HAP-1 (cell line): ENCODE data around the gene RUFY1.
"Not testable (repeated sequence)": the region's sequence is repeated elsewhere in the genome, so short reads cannot be mapped to it uniquely, and the experiment has no call there.

Experiments used
- DNase-seq, 2 experiments: peaks; one replicate each; pipeline ENCODE4 v3.0.0-alpha.2; 2016 to 2020; ENCODE audit warnings: low spot score in 2 of 2
- H3K27me3 ChIP-seq: fragments of 250-450 bp; sonication (Bioruptor Pico); 2 replicates; pipeline ENCODE4 v1.5.1; 2020; ENCODE audit warnings: low read depth, mild to moderate bottlenecking, moderate library complexity
- H3K36me3 ChIP-seq: fragments of 250-450 bp; sonication (Bioruptor Pico); replicated peaks from 2 replicates; pipeline ENCODE4 v1.5.1; 2020; ENCODE audit warnings: mild to moderate bottlenecking
- H3K4me1 ChIP-seq: fragments of 250-450 bp; sonication (Bioruptor Pico); 2 replicates; pipeline ENCODE4 v1.5.1; 2020; ENCODE audit warnings: mild to moderate bottlenecking
- H3K4me3 ChIP-seq: fragments of 250-450 bp; sonication (Bioruptor Pico); 2 replicates; pipeline ENCODE4 v1.5.1; 2020; ENCODE audit warnings: mild to moderate bottlenecking, moderate library complexity
- H3K9me3 ChIP-seq: fragments of 250-450 bp; sonication (Bioruptor Pico); 2 replicates; pipeline ENCODE4 v1.5.1; 2020; ENCODE audit warnings: mild to moderate bottlenecking, moderate library complexity
- in situ Hi-C: fragments of 300-500 bp; cut with MboI; formaldehyde crosslinking; loops from 3 replicates; pipeline ENCODE4 v1.14.3; 2020; ENCODE audit warnings: low sequenced_read_pairs, inconsistent platforms, mixed read lengths

The RUFY1 gene

DNA sequence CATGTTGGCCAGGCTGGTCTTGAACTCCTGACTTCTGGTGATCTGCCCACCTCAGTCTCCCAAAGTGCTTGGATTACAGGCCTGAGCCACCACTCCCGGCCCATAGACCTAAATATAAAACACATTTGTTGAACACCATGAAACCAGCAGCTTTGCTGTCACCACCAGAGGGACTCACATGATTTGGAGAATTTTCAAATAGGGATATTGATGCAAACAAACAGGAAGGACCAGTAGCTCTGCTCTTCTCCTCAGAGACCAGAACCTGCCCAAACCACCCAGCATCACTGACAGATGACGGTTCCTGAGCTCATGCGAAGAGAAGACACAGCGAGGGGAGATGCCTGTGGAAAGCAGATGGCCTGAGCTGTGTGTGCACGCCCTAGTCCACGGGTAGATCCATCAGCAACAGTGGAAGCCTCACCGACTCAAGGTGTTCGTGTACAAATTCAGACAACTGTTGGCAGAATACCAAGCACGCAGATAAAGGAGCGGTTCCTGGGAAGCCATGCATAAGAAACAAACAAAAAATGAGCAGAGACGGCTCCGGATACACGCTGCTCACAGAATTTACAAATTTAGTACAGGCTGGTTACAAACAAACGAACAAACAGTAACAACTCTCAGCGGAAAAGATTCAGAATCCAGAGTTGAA is 30.8 kb upstream of the RUFY1 start:
- H3K27me3 ChIP-seq, in situ Hi-C loops, H3K4me3 ChIP-seq, H3K9me3 ChIP-seq, DNase-seq, H3K4me1 ChIP-seq, H3K36me3 ChIP-seq: not testable (repeated sequence)

DNA sequence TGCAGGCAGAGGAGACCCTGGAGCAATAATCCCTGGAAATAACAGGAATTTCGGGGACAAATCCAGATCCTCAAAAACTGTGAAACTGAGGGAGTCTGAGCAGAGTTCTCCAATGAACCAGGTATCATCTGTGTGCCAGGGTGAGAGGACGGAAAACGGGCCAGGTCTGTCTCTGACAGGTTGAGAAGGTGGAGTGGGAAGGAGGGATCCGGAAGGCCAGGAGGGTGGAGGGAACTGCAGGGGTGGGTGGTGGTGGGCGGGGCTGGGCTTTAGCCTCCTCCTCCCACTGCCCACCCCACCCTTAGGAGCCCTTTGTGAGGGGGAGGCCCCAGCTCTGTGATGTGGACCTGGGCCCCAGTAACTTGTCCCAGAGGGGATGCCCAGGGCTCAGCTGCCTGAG is 28.2 kb upstream of the RUFY1 start:
- H3K4me3 ChIP-seq, H3K36me3 ChIP-seq, H3K4me1 ChIP-seq, H3K27me3 ChIP-seq, in situ Hi-C loops, H3K9me3 ChIP-seq, DNase-seq: not testable (repeated sequence)

DNA sequence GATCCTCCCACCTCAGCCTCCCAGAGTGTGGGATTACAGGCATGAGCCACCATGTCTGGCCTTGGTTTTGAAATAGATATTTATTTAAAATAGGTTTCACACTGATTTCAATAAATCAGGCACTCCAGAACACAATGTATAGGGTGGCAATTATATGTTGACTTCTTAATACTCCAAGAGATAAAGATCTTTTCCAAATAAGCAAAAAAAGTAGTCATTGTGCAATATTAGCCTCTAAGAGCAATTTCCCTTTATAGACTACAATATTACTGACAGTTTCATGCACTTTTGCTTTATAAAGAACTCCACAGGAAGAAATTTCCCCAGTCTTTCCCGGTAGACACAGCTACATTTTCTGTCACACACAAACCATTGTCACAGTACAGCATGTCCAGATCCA is 23.4 kb upstream of the RUFY1 start:
- no peaks in the 10 kb centered on the region for H3K4me1 ChIP-seq
- in situ Hi-C loops, result no loop called here
- no peaks in the 10 kb centered on the region for H3K36me3 ChIP-seq
- no peak overlapping the region for H3K4me3 ChIP-seq
- H3K9me3 ChIP-seq, result no peaks in the 10 kb centered on the region
- no peaks in the 10 kb centered on the region for H3K27me3 ChIP-seq
- no peak for DNase-seq

DNA sequence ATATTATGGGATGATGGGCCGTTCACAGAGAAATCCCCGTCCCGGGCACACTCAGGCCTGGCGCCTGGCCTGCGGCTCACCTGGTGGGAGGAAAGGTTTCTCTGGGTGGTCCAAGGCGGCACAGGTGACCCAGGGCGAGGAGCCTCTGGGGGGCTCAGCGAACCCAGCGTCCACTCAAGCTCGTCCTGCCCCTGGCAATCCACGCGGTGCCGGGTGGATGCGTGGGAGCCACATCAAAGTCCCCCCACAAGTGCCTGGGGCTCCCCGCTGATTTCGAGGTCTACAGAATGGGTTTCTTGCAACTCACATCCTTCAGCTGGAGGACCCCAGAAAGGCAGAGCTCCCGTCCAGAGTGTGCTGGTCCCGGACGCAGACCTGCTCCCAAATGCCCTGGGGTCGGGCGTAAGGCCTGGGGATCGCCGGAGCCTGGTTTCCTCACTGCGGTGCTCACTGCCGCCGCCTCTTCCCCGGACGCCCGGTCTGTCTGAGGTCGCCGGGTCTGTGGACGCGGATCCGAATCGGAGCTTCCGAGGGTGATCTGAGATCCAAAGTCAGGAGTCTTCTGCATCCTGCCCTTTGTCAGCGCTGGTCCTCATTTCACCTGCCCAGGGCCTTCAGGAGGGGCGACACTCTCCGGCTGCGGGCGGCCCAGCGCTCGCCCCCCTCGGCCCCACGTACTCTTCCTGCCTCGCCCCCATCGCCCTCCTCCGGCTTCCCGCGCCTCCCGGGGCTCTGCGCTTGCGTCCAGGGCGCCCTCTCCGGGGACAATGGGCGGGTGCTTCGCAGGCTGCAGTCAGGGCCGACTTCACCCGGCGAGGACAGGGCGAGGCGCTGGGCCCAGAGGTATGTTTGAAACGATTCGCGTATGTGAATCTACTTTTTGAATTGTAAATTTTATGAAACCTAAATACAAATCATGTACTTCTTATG is 20.0 kb upstream of the RUFY1 start:
- Histone ChIP-seq H3K4me1 (peaks cover 6% of the 10 kb centered on the region; the same call in 1 of the 2 replicates), H3K9me3 (no peaks in the 10 kb centered on the region), H3K27me3 (no peaks in the 10 kb centered on the region), H3K36me3 (no peaks in the 10 kb centered on the region), H3K4me3 (no peak overlapping the region)
- in situ Hi-C loops, result no loop called here
- peak in 1 of 2 experiments; percentile 51 for DNase-seq

DNA sequence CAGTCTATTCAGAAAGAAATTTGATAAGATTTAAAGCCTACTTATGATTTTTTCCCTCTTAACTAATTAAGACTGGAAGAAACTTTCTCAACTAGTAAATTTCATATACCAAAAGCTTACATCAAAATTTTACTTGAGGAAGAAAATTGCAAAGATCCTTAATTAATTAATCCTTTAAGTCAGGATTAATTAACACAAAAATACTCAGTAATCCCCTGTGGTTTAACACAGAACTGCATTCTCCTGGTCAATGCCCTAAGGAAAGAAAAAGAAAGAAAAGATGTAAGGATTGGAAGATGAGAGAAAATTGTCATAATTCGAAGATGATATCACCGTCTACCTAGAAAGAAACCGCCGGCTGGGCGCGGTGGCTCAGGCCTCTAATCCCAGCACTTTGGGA is 17.3 kb upstream of the RUFY1 start:
- in situ Hi-C loops, result no loop called here
- Histone ChIP-seq H3K36me3 (no peaks in the 10 kb centered on the region), H3K27me3 (no peaks in the 10 kb centered on the region), H3K9me3 (no peaks in the 10 kb centered on the region), H3K4me3 (no peak overlapping the region), H3K4me1 (peaks cover 6% of the 10 kb centered on the region; the same call in 1 of the 2 replicates)
- no peak for DNase-seq

DNA sequence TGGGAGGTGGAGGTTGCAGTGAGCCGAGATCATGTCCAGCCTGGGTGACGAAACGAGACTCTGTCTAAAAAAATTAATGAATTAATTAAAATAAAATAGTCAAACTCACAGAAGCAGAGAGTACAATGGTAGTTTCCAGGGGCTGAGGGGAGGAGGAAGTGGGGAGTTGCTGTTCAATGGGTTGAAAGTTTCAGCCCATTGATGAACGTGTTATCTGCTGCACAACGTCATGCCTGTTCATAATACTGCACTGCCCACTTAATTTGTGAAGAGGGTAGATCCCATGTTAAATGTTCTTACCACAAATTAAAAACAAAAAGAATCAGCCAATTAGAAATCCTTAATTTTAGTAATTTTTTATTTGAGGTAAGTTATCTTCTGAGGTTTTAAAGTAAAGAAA is 16.4 kb upstream of the RUFY1 start:
- peaks cover 6% of the 10 kb centered on the region; the same call in 1 of the 2 replicates for H3K4me1 ChIP-seq
- no peaks in the 10 kb centered on the region for H3K9me3 ChIP-seq
- in situ Hi-C loops, result no loop called here
- no peaks in the 10 kb centered on the region for H3K36me3 ChIP-seq
- H3K4me3 ChIP-seq, result no peak overlapping the region
- no peak for DNase-seq
- H3K27me3 ChIP-seq, result no peaks in the 10 kb centered on the region

DNA sequence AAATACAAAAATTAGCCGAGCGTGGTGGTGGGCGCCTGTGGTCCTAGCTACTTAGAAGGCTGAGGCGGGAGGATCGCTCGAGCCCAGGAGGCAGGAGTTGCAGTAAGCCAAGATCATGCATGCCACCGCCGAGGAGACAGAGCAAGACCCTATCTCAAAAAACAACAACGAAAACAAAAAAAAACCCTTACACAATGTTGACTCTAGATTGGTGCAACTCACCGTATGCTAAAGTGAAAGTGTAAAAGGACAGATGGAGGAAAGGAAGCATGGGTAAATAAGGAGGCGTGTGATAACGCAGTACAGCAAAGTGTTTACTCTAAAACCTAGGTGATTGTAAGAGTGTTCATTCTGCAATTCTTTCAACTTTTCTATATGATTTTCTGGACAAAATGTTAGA is 15.9 kb upstream of the RUFY1 start:
- Histone ChIP-seq H3K4me1 (peaks cover 6% of the 10 kb centered on the region; the same call in 1 of the 2 replicates), H3K9me3 (no peaks in the 10 kb centered on the region), H3K36me3 (no peaks in the 10 kb centered on the region), H3K27me3 (no peaks in the 10 kb centered on the region), H3K4me3 (no peak overlapping the region)
- no peak for DNase-seq
- in situ Hi-C loops, result no loop called here

DNA sequence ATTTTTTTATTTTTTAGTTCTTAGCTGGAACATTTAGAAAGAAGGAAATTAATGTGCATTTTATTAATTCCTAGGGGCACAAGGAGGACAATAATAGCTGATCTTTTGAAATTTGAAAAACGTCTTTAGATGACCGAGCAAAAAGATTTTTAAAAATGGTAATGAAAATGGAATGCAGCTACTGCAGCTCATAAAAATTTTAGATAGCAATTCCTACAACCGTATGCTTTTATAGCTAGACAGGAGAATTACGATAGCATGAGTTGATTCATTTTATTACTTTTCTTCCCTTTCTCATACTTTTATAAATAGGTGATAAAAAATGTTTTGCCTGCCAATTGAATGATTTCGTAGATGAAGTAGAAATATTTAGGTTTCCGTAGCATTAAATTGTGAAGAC is 13.7 kb upstream of the RUFY1 start:
- in situ Hi-C loops, result no loop called here
- no peaks in the 10 kb centered on the region for H3K9me3 ChIP-seq
- H3K27me3 ChIP-seq, result no peaks in the 10 kb centered on the region
- H3K4me3 ChIP-seq, result no peak overlapping the region
- peaks cover 6% of the 10 kb centered on the region; the same call in 1 of the 2 replicates for H3K4me1 ChIP-seq
- no peaks in the 10 kb centered on the region for H3K36me3 ChIP-seq
- DNase-seq, result no peak

DNA sequence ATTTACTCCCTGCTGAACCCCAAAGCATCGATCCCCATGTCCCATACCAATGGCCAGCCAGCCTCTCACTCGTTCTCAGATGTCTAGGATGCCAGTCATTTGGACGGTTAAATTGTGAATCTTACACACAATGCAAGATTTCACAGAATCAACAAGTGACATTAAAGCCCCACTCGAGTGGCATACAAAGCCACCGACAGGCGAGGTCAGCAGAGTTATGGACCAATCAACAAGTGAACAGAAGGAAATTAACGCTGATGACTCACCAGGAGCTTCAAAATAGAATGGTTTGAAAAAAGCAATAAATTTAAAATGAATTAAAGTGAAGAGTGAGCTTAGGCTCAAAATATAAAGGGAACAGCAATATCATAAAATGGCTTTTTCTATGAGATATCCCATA is 8.2 kb upstream of the RUFY1 start:
- no peak overlapping the region for H3K4me3 ChIP-seq
- DNase-seq, result peak; percentile 28 to 30
- in situ Hi-C loops, result no loop called here

DNA sequence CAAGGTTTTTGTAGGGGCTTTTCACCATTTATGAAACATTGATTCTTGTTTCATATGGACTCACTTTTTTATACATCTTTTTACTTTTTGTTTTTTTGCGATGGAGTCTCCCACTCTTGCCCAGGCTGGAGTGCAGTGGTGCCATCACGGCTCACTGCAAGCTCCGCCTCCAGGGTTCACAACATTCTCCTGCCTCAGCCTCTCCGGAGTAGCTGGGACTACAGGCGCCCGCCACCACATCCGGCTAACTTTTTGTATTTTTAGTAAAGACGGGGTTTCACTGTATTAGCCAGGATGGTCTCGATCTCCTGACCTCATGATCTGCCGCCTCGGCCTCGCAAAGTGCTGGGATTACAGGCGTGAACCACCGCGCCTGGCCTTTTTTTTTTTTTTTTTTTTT is 7.1 kb upstream of the RUFY1 start:
- not testable (repeated sequence) for H3K4me1 ChIP-seq

More for the DNA sequence above, 8.2 kb upstream of the RUFY1 start:
- Histone ChIP-seq H3K27me3 (no peaks in the 10 kb centered on the region), H3K4me1 (no peaks in the 10 kb centered on the region; the same call in 1 of the 2 replicates), H3K9me3 (no peaks in the 10 kb centered on the region), H3K36me3 (no peaks in the 10 kb centered on the region)

DNA sequence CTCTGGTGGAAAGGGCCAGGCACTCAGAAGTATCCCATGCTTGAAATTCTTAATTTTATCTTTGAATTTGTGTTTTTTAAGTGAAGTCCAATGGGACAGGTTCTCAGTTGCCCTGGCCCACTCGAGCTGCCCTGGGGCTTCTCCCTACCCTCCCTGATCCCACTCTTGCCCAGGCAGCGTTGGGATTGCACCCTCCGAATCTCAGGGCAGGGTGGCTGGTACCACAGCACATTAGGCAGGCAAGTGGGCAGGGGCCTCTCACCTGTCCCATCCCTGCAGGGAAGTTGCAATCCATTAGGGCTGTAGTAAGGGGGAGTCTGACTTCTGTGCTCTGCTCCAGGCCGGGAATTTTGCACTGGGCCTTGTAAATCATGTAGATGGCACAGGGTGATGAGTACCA is 2.7 kb downstream of the RUFY1 start:
- Histone ChIP-seq H3K4me1 (peaks cover 21% of the 10 kb centered on the region), H3K4me3 (no peak overlapping the region), H3K27me3 (no peaks in the 10 kb centered on the region), H3K9me3 (no peaks in the 10 kb centered on the region), H3K36me3 (peaks cover 8% of the 10 kb centered on the region)
- DNase-seq, result no peak
- in situ Hi-C loops, result no loop called here

More for the DNA sequence above, 7.1 kb upstream of the RUFY1 start:
- H3K27me3 ChIP-seq, DNase-seq, H3K36me3 ChIP-seq, H3K9me3 ChIP-seq, H3K4me3 ChIP-seq, in situ Hi-C loops: not testable (repeated sequence)

DNA sequence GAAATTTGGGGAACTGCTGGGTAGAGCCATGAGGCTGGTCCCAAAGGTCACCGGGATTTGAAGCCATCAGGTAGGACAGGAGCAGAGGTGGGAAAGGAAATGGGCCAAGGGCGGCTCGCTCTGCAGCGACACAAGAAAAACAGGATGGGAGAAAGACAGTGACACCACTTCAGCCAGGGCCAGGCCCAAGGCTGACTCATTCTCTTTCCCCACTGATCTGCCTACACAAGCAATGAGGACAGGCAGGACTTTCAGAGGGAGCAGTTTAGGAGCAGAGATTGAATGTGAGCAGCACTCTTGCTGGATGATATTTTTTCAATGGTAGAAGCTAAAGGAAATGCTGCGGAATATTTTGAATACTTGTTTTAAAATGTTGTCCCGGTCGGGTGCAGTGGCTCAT is 3.5 kb downstream of the RUFY1 start:
- DNase-seq, result no peak
- H3K9me3 ChIP-seq, result no peaks in the 10 kb centered on the region
- H3K27me3 ChIP-seq, result no peaks in the 10 kb centered on the region
- H3K4me1 ChIP-seq, result peaks cover 15% of the 10 kb centered on the region
- H3K36me3 ChIP-seq, result peaks cover 8% of the 10 kb centered on the region
- no peak overlapping the region for H3K4me3 ChIP-seq
- in situ Hi-C loops, result no loop called here

DNA sequence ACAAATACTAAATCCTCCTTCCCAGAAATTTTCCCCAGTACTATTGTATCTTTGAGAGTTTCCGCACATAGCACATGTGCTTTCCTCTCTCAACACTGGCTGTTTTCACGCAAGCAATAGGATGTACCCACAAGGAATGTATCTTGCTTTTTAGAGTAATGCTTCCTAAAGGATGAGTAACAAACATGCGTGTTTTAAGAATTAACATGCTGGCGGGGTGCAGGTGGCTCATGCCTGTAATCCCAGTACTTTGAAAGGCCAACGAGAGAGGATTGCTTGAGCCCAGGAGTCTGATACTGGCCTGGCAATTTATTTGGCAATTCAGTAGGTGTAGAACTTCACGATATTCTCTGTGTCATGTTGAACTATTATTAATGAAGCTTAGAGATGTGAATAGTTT is 4.6 kb downstream of the RUFY1 start:
- Histone ChIP-seq H3K4me1 (peaks cover 9% of the 10 kb centered on the region), H3K4me3 (no peak overlapping the region), H3K36me3 (peaks cover 8% of the 10 kb centered on the region), H3K27me3 (no peaks in the 10 kb centered on the region), H3K9me3 (no peaks in the 10 kb centered on the region)
- in situ Hi-C loops, result no loop called here
- DNase-seq, result no peak

DNA sequence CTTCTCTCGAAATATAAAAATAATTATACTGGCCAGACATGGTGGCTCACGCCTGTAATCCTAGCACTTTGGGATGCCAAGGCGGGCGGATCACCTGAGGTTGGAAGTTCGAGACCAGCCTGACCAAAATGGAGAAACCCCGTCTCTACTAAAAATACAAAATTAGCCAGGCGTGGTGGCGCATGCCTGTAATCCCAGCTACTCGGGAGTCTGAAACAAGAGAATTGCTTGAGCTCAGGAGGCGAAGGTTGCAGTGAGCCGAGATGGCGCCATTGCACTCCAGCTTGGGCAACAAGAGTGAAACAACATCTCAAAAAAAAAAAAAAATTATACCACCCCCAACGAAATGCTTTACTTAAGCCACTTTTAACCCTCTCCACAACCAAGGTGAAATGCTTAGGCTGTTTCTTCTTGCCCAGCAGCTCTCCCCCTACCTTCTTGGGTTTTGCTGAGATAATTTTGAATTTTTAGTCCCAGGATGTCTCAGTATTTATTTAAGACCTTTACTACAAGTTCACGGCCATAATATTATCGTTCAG is 8.0 kb downstream of the RUFY1 start:
- peaks cover 20% of the 10 kb centered on the region for H3K36me3 ChIP-seq
- in situ Hi-C loops, H3K4me1 ChIP-seq, H3K4me3 ChIP-seq, H3K9me3 ChIP-seq, DNase-seq, H3K27me3 ChIP-seq: not testable (repeated sequence)
